LoVo (cell line): Measurements from ENCODE around the gene HNRNPDL.
"Not testable (repeated sequence)": the region's sequence is repeated elsewhere in the genome, so short reads cannot be mapped to it uniquely, and the experiment has no call there.

Source experiments
- DNase-seq: peaks from one replicate; pipeline ENCODE4 v3.0.0-alpha.2; 2016; ENCODE audit warnings: low spot score

Gene HNRNPDL

DNA sequence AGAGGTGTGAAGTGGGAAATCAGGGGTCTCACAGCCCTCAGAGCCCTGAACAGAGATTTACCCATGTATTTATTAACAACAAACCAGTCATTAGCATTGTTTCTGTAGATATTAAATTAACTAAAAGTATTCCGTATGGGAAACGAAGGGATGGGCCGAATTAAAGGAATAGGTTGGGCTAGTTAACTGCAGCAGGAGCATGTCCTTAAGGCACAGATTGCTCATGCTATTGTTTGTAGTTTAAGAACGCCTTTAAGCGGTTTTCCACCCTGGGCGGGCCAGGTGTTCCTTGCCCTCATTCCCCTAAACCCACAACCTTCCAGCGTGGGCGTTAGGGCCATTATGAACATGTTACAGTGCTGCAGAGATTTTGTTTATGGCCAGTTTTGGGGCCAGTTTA is 44.0 kb downstream of the HNRNPDL start:
- DNase-seq, result not testable (repeated sequence)

DNA sequence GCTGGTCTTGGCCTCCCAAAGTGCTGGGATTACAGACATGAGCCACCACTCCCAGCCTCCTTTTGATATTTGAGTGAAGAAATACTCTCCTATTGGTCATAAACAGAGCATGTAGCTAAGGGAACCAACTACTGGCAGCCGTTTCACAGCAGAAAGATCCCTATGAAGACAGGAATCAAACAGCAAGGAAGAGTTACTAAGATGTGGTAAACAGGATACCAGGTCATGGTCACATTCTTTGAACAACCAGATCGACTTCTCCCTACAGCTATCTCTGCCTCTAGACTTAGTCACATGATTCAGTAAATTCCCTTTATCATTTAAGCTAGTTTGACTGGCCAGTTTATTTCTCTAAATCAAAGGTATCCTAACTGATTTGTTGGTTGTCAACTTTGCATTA is 47.5 kb downstream of the HNRNPDL start:
- DNase-seq, result no peak

DNA sequence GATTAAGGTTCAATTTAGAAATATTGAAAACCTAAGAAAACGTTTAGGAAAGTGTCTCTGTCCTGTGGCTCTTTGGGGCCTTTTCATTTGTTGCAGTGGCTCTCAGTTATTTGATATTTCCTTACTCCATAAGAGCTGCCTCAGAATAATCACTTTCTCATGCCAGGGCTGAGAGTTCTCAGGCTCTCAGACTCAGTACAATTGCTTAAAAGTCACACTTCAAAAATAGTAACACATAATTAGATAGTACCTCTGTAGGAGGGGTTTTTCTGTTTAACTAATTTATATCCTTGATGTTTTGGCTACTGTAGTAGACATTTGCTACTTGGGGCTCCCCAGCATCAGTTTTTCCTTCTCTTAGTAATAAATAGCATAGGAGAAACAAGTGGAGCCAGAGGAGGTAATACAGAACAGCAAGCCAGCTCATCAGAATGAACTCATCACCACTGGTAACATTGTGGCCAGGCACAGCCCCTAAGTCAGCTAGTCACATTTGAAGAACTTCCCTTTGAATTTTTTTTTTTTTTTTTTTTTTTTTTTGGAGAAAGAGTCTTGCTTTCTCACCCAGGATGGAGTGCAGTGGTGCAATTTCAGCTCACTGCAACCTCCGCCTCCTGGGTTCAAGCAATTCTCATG is 48.5 kb downstream of the HNRNPDL start:
- no peak for DNase-seq

DNA sequence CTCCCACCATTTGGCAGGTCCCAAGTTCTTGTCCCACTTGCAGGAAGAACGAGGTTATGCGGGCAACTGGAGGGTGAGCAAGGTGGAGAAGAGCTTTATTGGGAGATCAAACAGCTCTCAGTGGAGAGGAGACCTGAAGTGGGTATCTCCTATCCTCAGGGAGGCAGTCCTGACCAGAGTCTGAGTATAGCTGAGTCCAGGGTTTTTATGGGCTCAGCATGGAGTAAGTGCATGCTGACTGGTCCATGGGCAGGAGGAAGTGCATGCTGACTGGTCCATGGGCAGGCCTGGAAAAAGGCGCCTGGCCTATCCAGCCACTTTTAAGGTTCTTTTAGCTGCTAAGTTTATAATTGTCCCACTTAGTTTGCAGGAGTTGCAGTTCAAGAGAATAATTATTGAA is 49.0 kb downstream of the HNRNPDL start:
- no peak for DNase-seq

DNA sequence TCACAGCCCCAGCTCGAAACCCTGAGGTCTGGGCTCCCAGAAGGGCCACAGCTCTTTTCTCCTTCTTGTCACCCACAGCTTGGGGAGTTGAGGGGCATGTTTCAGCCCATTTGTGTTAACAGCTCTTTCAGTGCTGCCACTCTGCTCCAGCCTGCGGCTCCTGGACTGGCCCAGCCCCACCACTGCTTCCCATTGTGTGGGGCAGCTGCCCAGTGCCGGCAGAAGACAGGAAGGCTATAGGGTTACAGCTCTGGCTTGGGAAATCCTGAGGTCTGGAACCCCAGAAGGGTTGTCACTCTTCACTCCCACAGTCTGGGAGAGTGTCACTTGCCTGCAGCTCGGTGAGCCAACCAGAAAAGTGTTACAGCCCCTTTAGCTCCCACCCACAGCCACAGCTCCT is 49.4 kb downstream of the HNRNPDL start:
- no peak for DNase-seq

DNA sequence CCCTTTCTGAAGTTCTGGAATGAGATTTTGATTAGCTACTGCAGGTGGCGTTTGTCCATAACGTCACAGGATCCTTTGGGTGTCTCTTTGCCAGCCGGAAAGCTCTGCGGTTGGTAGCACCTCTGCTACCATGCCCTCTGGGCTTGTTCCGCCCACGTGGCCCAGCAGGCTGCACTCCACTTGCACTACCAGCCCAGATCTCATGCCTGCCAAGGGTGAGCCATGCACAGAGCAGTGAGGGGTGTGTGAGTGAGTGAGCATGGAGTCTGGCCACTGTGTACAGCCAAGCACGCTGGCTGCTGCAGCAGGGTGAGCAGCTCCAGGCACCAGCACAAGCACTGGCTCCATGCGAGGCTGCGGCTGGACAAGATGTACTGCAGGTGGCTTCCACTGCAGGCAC is 49.9 kb downstream of the HNRNPDL start:
- DNase-seq, result no peak

DNA sequence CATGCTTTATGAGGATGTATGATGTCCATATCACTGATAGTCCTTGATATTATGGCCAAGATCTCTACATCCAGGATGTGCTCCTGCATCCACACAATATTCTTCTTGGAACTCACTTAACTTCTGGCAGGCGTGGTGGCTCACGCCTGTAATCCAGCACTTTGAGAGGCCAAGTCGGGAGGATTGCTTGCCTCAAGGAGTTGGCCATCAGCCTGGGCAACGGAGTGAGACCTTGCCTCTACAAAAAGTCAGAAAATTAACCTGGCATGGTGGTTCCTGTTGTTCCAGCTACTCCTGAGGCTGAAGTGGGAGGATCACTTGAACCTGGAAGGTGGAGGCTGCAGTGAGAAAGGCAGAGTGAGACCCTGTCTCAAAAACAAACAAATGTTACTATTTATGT is 54.2 kb downstream of the HNRNPDL start:
- no peak for DNase-seq

DNA sequence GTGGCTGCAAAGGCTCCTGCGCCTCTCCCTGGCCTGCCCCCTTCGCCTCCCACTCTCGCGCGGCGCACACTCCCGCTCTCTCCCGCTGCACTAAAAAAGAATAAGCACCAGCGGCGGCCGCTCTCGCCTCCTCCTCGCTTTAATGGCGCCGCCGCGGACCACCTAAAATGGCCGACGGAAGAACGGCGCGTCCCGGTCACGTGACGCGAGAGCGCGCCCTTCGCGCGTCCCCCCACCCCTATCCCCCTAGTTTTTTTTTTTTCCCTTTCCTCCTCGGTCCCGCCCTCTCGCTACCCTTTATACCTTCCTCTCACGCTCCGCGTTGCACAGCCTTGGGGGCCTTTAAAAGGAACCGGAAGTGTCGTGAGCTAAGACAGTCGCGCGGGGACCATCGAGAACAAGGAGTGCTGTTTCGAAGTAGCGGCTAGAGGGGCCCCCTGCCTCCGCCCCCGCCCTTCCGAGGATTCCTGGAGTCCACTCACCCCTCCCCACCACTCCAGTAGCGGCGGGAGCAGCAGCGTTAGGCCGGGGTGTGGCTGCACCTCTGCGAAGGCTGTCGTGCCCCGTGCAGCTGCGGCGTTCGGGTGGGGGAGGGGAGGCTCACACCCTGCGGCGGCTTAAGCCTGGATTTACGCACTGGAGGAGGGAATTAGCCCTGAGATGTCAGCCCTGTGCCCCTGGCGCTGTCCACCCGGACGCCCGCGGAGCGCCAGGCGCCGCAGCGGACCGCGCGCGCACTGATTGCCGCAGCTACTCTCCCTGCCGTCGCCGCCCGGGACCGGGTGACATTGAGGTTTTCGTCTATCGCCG is 56.2 kb downstream of the HNRNPDL start, which contains the start of gene HNRNPD:
HNRNPD (minus strand) TSS at position 176 of the 810 bp plus-strand sequence. CDS start 313 bp downstream, outside the sequence.
- DNase-seq, result peak; percentile 99

DNA sequence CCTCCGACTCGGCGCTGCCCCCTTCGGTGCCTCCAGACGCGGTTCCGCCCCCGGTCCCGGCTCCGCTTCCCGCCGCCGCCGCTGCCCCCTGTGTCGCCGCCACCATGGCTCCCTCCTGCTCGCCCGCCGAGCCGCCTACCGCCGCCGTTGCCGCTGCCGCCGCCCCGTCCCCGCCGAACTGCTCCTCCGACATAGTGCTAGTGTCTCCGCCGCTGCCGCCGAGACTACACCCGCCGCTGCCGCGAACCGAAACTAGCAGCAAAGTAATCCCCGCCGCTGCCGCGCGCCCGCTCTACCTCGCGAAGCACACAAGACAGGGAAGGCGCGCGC is 56.8 kb downstream of the HNRNPDL start:
- no peak for DNase-seq
